Fibroblast of lung (primary cell): ENCODE data around the gene GABRB2. TPM values are rescaled to one million over a fixed set of nuclear protein-coding genes. Genes with fewer than 3 reads are reported as not detected.

Experiments
- DNase-seq, 2 donors: peaks; one replicate each; pipeline versions ENCODE4 v3.0.0 to v3.0.0-alpha.2; 2010; ENCODE audit warnings: low read depth in 2 of 2
- H2AFZ ChIP-seq: 2 replicates; pipeline ENCODE4 v1.5.1; 2012; ENCODE audit warnings: low read length, control low read depth, inconsistent platforms
- H3K27ac ChIP-seq: 2 replicates; pipeline ENCODE4 v1.5.1; 2011; ENCODE audit warnings: low read length, control low read depth; ENCODE audit not compliant: insufficient read depth
- H3K27me3 ChIP-seq: 2 replicates; pipeline ENCODE4 v1.5.1; 2011; ENCODE audit warnings: mild to moderate bottlenecking, low read length; ENCODE audit not compliant: control insufficient read depth, insufficient read depth
- H3K36me3 ChIP-seq: 2 replicates; pipeline ENCODE4 v1.5.1; 2011; ENCODE audit warnings: low read length; ENCODE audit not compliant: control insufficient read depth, insufficient read depth
- H3K4me1 ChIP-seq: 2 replicates; pipeline ENCODE4 v1.5.1; 2011; ENCODE audit warnings: low read length; ENCODE audit not compliant: control insufficient read depth, insufficient read depth; ENCODE audit errors: extremely low read depth
- H3K4me2 ChIP-seq: 2 replicates; pipeline ENCODE4 v1.5.1; 2011; ENCODE audit warnings: low read length, control low read depth; ENCODE audit not compliant: insufficient read depth; ENCODE audit errors: extremely low read depth
- H3K4me3 ChIP-seq, 4 experiments: fragments of 200-600 bp in 1 of 4; sonication (generic) in 1 of 4; replicated peaks in 1 of 4; 2 replicates each; pipeline ENCODE4 v1.5.1; 2011 to 2016; ENCODE audit warnings: low read length in 4 of 4, low read depth in 3 of 4, mild to moderate bottlenecking in 3 of 4, control low read depth in 2 of 4, inconsistent platforms in 1 of 4, mixed read lengths in 1 of 4; ENCODE audit not compliant: insufficient read depth in 1 of 4; ENCODE audit errors: control extremely low read depth in 1 of 4
- H3K79me2 ChIP-seq: 2 replicates; pipeline ENCODE4 v1.5.1; 2012; ENCODE audit warnings: mild to moderate bottlenecking, low read length, inconsistent platforms; ENCODE audit not compliant: control insufficient read depth, insufficient read depth
- H3K9ac ChIP-seq: 2 replicates; pipeline ENCODE4 v1.5.1; 2011; ENCODE audit warnings: mild to moderate bottlenecking, low read length, control low read depth; ENCODE audit not compliant: insufficient read depth
- H3K9me3 ChIP-seq: 2 replicates; pipeline ENCODE4 v1.5.1; 2012; ENCODE audit warnings: low read depth, low read length; ENCODE audit not compliant: control insufficient read depth, insufficient read depth
- H4K20me1 ChIP-seq: 2 replicates; pipeline ENCODE4 v1.5.1; 2011; ENCODE audit warnings: low read length; ENCODE audit not compliant: control insufficient read depth, insufficient read depth; ENCODE audit errors: extremely low read depth
- CTCF ChIP-seq, 2 donors: IDR thresholded peaks in 1 of 2; conservative IDR thresholded peaks in 1 of 2; 1 replicate in 1 of 2; 2 replicates in 1 of 2; pipeline ENCODE4 v1.5.1; 2011 to 2012; ENCODE audit warnings: low read length in 2 of 2, control low read depth in 1 of 2, inconsistent platforms in 1 of 2, low read depth in 1 of 2, mild to moderate bottlenecking in 1 of 2
- EZH2 ChIP-seq: IDR thresholded peaks from 2 replicates; pipeline ENCODE4 v1.5.1; 2012; ENCODE audit warnings: low read length, control low read depth, mild to moderate bottlenecking; ENCODE audit errors: missing control alignments
- polyA plus RNA-seq, 2 donors: library from polyadenylated mRNA; depleted of rRNA in 1 of 2; stranded (reverse) in 1 of 2; unstranded in 1 of 2; fragments of >200 nt; gene quantifications; 2 replicates each; pipeline ENCODE4 v1.2.1, GENCODE V29; 2011 to 2012; ENCODE audit warnings: missing spikeins in 1 of 2
- total RNA-seq: library from RNA; depleted of rRNA; stranded (reverse); fragments of >200 nt; gene quantifications from 2 replicates; pipeline ENCODE4 v1.2.1, GENCODE V29; 2014

Gene GABRB2
- total and polyA plus RNA-seq, 2 donors (not counting 1 experiment from before 2014, with no cell fraction given): under 0.01 to 0.01 TPM

- Histone ChIP-seq H3K27me3 (no peaks in the 10 kb centered on the region), H3K79me2 (no peaks in the 10 kb centered on the region), H3K4me3 (no peak overlapping the region), H2AFZ (no peak overlapping the region), H4K20me1 (no peaks in the 10 kb centered on the region), H3K4me2 (no peak overlapping the region), H3K9me3 (no peaks in the 10 kb centered on the region), H3K36me3 (no peaks in the 10 kb centered on the region), H3K9ac (no peak overlapping the region), H3K27ac (no peak overlapping the region), H3K4me1 (no peaks in the 10 kb centered on the region)
- TF ChIP-seq EZH2 (no peak), CTCF (conservative IDR thresholded peaks at IDR 0.05 in 1 of 2, IDR thresholded peaks at IDR 0.05 in 1 of 2; ENCODE audit: low read depth in 1 of 2, low read length in 2 of 2) (no peak)
- no peak for DNase-seq
Measured at GRCh38 chr5:161306351-161306995, 240.1 kb downstream of the GABRB2 start.

- no peak overlapping the region for H3K27ac ChIP-seq
- no peaks in the 10 kb centered on the region for H4K20me1 ChIP-seq
- H3K36me3 ChIP-seq: no peaks in the 10 kb centered on the region
- H3K27me3 ChIP-seq: no peaks in the 10 kb centered on the region
- H3K9ac ChIP-seq: no peak overlapping the region
- H3K79me2 ChIP-seq: no peaks in the 10 kb centered on the region
- H3K4me1 ChIP-seq: no peaks in the 10 kb centered on the region
- no peak overlapping the region for H2AFZ ChIP-seq
- no peak for DNase-seq
- H3K9me3 ChIP-seq: no peaks in the 10 kb centered on the region
- no peak overlapping the region for H3K4me3 ChIP-seq
- TF ChIP-seq CTCF (conservative IDR thresholded peaks at IDR 0.05 in 1 of 2, IDR thresholded peaks at IDR 0.05 in 1 of 2; ENCODE audit: low read depth in 1 of 2, low read length in 2 of 2) (no peak), EZH2 (no peak)
- H3K4me2 ChIP-seq: no peak overlapping the region
Measured at GRCh38 chr5:161305601-161306000, 240.9 kb downstream of the GABRB2 start.

- H4K20me1 ChIP-seq: no peaks in the 10 kb centered on the region
- H2AFZ ChIP-seq: no peak overlapping the region
- H3K4me2 ChIP-seq: no peak overlapping the region
- H3K27me3 ChIP-seq: no peaks in the 10 kb centered on the region
- H3K4me1 ChIP-seq: no peaks in the 10 kb centered on the region
- no peaks in the 10 kb centered on the region for H3K36me3 ChIP-seq
- DNase-seq: no peak
- no peaks in the 10 kb centered on the region for H3K9me3 ChIP-seq
- no peaks in the 10 kb centered on the region for H3K79me2 ChIP-seq
- no peak overlapping the region for H3K27ac ChIP-seq
- TF ChIP-seq EZH2: no peak
- no peak for TF ChIP-seq CTCF (conservative IDR thresholded peaks at IDR 0.05 in 1 of 2, IDR thresholded peaks at IDR 0.05 in 1 of 2; ENCODE audit: low read depth in 1 of 2, low read length in 2 of 2)
- H3K4me3 ChIP-seq: no peak overlapping the region
- H3K9ac ChIP-seq: no peak overlapping the region
Measured at GRCh38 chr5:161302559-161302958, 244.0 kb downstream of the GABRB2 start.
